ENCODE data around the gene METTL1. TPM values are rescaled to one million over a fixed set of nuclear protein-coding genes. Genes with fewer than 3 reads are reported as not detected.

The METTL1 gene
- total RNA-seq, 2 donors from 2014 or later = 26.1 to 28.7 TPM

GRCh38 chr12:57793920-57794319 is 22.0 kb upstream of the METTL1 start:
- no peaks in the 10 kb centered on the region for H3K9me3 ChIP-seq (ENCODE audit: control insufficient read depth, low read length)
- no peak for TF ChIP-seq CTCF (conservative IDR thresholded peaks at IDR 0.05)
- no peaks in the 10 kb centered on the region for H3K4me1 ChIP-seq (ENCODE audit: control insufficient read depth, insufficient read depth, low read length)
- peaks cover 62% of the 10 kb centered on the region for H3K36me3 Mint-ChIP-seq (ENCODE audit: low read depth)
- no peak overlapping the region for H3K4me3 ChIP-seq (ENCODE audit: low read length)
- DNase-seq = no peak
- no peak overlapping the region for H3K27ac Mint-ChIP-seq
- H3K9me3 Mint-ChIP-seq = no peaks in the 10 kb centered on the region
- H3K4me3 Mint-ChIP-seq = no peak overlapping the region
- H3K27ac ChIP-seq (ENCODE audit: low read depth, low read length) = no peak overlapping the region
- peaks cover 74% of the 10 kb centered on the region for H3K36me3 ChIP-seq (ENCODE audit: control insufficient read depth, insufficient read depth, low read length)
- no peaks in the 10 kb centered on the region for H3K27me3 ChIP-seq (ENCODE audit: control insufficient read depth, insufficient read depth, low read length, poor library complexity, severe bottlenecking)
- no peak overlapping the region for H3K9ac ChIP-seq (ENCODE audit: extremely low read depth, low read length, poor library complexity, severe bottlenecking)
- H3K4me1 Mint-ChIP-seq = no peaks in the 10 kb centered on the region
- WGBS, 2 experiments (ENCODE audit: insufficient coverage in 1 of 2, insufficient read length in 1 of 2) = 82 to 100% methylated on average over 1 of the region's 1 CpG
- H3K27me3 Mint-ChIP-seq (ENCODE audit: insufficient read depth) = no peaks in the 10 kb centered on the region

GRCh38 chr12:57783861-57784260 is 12.0 kb upstream of the METTL1 start:
- no peaks in the 10 kb centered on the region for H3K9me3 ChIP-seq (ENCODE audit: control insufficient read depth, low read length)
- H3K4me3 Mint-ChIP-seq = peak overlapping the region; percentile 100
- WGBS, 2 experiments (ENCODE audit: insufficient coverage in 1 of 2, insufficient read length in 1 of 2) = 94 to 100% methylated on average over 4 to 11 of the region's 11 CpGs
- no peak overlapping the region for H3K27ac ChIP-seq (ENCODE audit: low read depth, low read length)
- peaks cover 31% of the 10 kb centered on the region for H3K36me3 Mint-ChIP-seq (ENCODE audit: low read depth)
- no peaks in the 10 kb centered on the region for H3K4me1 ChIP-seq (ENCODE audit: control insufficient read depth, insufficient read depth, low read length)
- no peaks in the 10 kb centered on the region for H3K9me3 Mint-ChIP-seq
- H3K27ac Mint-ChIP-seq = no peak overlapping the region
- no peak overlapping the region for H3K4me3 ChIP-seq (ENCODE audit: low read length)
- H3K4me1 Mint-ChIP-seq = peaks cover 4% of the 10 kb centered on the region
- peaks cover 42% of the 10 kb centered on the region for H3K36me3 ChIP-seq (ENCODE audit: control insufficient read depth, insufficient read depth, low read length)
- H3K9ac ChIP-seq (ENCODE audit: extremely low read depth, low read length, poor library complexity, severe bottlenecking) = no peak overlapping the region
- H3K27me3 Mint-ChIP-seq (ENCODE audit: insufficient read depth) = no peaks in the 10 kb centered on the region
- H3K27me3 ChIP-seq (ENCODE audit: control insufficient read depth, insufficient read depth, low read length, poor library complexity, severe bottlenecking) = no peaks in the 10 kb centered on the region
- TF ChIP-seq CTCF (conservative IDR thresholded peaks at IDR 0.05) = no peak
- DNase-seq = no peak

GRCh38 chr12:57783466-57783801 is 11.5 kb upstream of the METTL1 start:
- 87 to 96% methylated on average over 7 to 10 of the region's 12 CpGs for WGBS, 2 experiments (ENCODE audit: insufficient coverage in 1 of 2, insufficient read length in 1 of 2)
- peak overlapping the region; percentile 94 for H3K27ac Mint-ChIP-seq
- no peak for DNase-seq

More at GRCh38 chr12:57783466-57783801, 11.5 kb upstream of the METTL1 start:
- peak overlapping the region; percentile 97 for H3K4me3 ChIP-seq (ENCODE audit: low read length)
- H3K4me1 Mint-ChIP-seq = peaks cover 4% of the 10 kb centered on the region
- no peaks in the 10 kb centered on the region for H3K27me3 Mint-ChIP-seq (ENCODE audit: insufficient read depth)
- H3K36me3 Mint-ChIP-seq (ENCODE audit: low read depth) = peaks cover 27% of the 10 kb centered on the region
- H3K27me3 ChIP-seq (ENCODE audit: control insufficient read depth, insufficient read depth, low read length, poor library complexity, severe bottlenecking) = no peaks in the 10 kb centered on the region
- no peaks in the 10 kb centered on the region for H3K9me3 Mint-ChIP-seq
- no peaks in the 10 kb centered on the region for H3K9me3 ChIP-seq (ENCODE audit: control insufficient read depth, low read length)
- TF ChIP-seq CTCF (conservative IDR thresholded peaks at IDR 0.05) = no peak
- H3K9ac ChIP-seq (ENCODE audit: extremely low read depth, low read length, poor library complexity, severe bottlenecking) = peak overlapping the region; percentile 76
- H3K27ac ChIP-seq (ENCODE audit: low read depth, low read length) = no peak overlapping the region
- H3K36me3 ChIP-seq (ENCODE audit: control insufficient read depth, insufficient read depth, low read length) = peaks cover 38% of the 10 kb centered on the region
- no peaks in the 10 kb centered on the region for H3K4me1 ChIP-seq (ENCODE audit: control insufficient read depth, insufficient read depth, low read length)
- peak overlapping the region; percentile 100 for H3K4me3 Mint-ChIP-seq
